KMS-11 (cell line): ENCODE results near the gene SSBP2.

Experiments
- H2AFZ ChIP-seq: fragments of 200-600 bp; sonication (generic); 2 replicates; pipeline ENCODE4 v1.6.1; 2016; ENCODE audit warnings: antibody characterized with exemption, mixed run types, low read depth
- H3K27ac ChIP-seq: fragments of 200-600 bp; sonication (generic); 2 replicates; pipeline ENCODE4 v1.6.1; 2016; ENCODE audit warnings: mild to moderate bottlenecking, mixed run types
- H3K27me3 ChIP-seq: fragments of 200-600 bp; sonication (generic); 2 replicates; pipeline ENCODE4 v1.6.1; 2017; ENCODE audit warnings: mild to moderate bottlenecking, low read depth, mixed run types, moderate library complexity; ENCODE audit not compliant: insufficient read depth
- H3K36me3 ChIP-seq: fragments of 200-600 bp; sonication (generic); 2 replicates; pipeline ENCODE4 v1.6.1; 2017; ENCODE audit warnings: mild to moderate bottlenecking, mixed run types; ENCODE audit not compliant: insufficient read depth
- H3K4me1 ChIP-seq: fragments of 200-600 bp; sonication (generic); 2 replicates; pipeline ENCODE4 v1.6.1; 2016; ENCODE audit warnings: mild to moderate bottlenecking, low read depth, mixed run types; ENCODE audit not compliant: poor library complexity, severe bottlenecking
- H3K4me2 ChIP-seq: fragments of 200-600 bp; sonication (generic); 2 replicates; pipeline ENCODE4 v1.7.0; 2016; ENCODE audit warnings: mild to moderate bottlenecking, mixed run types
- H3K4me3 ChIP-seq: fragments of 200-600 bp; sonication (generic); IDR thresholded peaks from 2 replicates; pipeline ENCODE4 v1.6.1; 2017; ENCODE audit warnings: low read depth, low read length, mixed read lengths; ENCODE audit not compliant: insufficient read depth
- H3K79me2 ChIP-seq: fragments of 200-600 bp; sonication (generic); 2 replicates; pipeline ENCODE4 v1.6.1; 2016; ENCODE audit warnings: low read depth, mixed run types; ENCODE audit not compliant: insufficient read depth
- H3K9ac ChIP-seq: fragments of 200-600 bp; sonication (generic); 2 replicates; pipeline ENCODE4 v1.6.1; 2016; ENCODE audit warnings: mild to moderate bottlenecking, mixed run types
- H4K20me1 ChIP-seq: fragments of 200-600 bp; sonication (generic); 2 replicates; pipeline ENCODE4 v1.6.1; 2016; ENCODE audit warnings: mild to moderate bottlenecking, mixed run types; ENCODE audit not compliant: insufficient read depth
- CTCF ChIP-seq: fragments of 200-600 bp; sonication (generic); conservative IDR thresholded peaks from 2 replicates; pipeline ENCODE4 v1.6.1; 2017; ENCODE audit warnings: low read depth, mild to moderate bottlenecking, antibody characterized with exemption, low read length, moderate library complexity, mixed read lengths

SSBP2 gene

GRCh38 chr5:81724108-81724507 lies 26.8 kb downstream of the SSBP2 start:
- H3K36me3 ChIP-seq: no peaks in the 10 kb centered on the region
- no peaks in the 10 kb centered on the region for H3K27me3 ChIP-seq
- H2AFZ ChIP-seq: no peak overlapping the region
- H3K4me1 ChIP-seq: peaks cover 41% of the 10 kb centered on the region
- peaks cover 68% of the 10 kb centered on the region for H4K20me1 ChIP-seq
- no peak overlapping the region for H3K27ac ChIP-seq
- no peak overlapping the region for H3K4me3 ChIP-seq
- no peak overlapping the region for H3K9ac ChIP-seq
- peaks cover 98% of the 10 kb centered on the region for H3K79me2 ChIP-seq
- no peak for TF ChIP-seq CTCF
- no peak overlapping the region for H3K4me2 ChIP-seq

DNA sequence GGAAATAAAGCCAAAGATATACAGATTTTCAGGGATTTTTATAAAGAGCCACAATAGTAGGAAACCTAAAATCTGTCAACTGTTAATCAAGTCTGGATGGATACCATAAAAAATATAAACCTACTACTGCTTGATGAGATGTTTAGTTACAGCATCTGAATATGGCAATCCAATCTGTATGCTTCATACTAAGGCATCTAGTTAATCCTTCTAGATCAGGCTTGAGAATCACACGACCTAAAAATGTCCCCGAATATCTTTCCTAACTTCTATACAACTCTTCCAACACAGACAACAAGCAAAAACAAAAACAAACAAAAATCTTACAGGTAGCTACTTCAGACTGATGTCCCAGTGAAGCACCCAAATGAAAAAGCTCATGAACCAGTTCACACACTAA lies 29.8 kb downstream of the SSBP2 start:
- H3K27ac ChIP-seq: no peak overlapping the region
- H3K36me3 ChIP-seq: no peaks in the 10 kb centered on the region
- no peaks in the 10 kb centered on the region for H3K27me3 ChIP-seq
- H3K4me3 ChIP-seq: no peak overlapping the region
- H3K4me1 ChIP-seq: peaks cover 46% of the 10 kb centered on the region
- no peak overlapping the region for H3K4me2 ChIP-seq
- no peak overlapping the region for H2AFZ ChIP-seq
- H3K79me2 ChIP-seq: peaks cover 98% of the 10 kb centered on the region
- no peak for TF ChIP-seq CTCF
- H3K9ac ChIP-seq: no peak overlapping the region
- H4K20me1 ChIP-seq: peaks cover 70% of the 10 kb centered on the region

GRCh38 chr5:81719743-81720345 lies 31.1 kb downstream of the SSBP2 start:
- Histone ChIP-seq H3K36me3 (no peaks in the 10 kb centered on the region), H4K20me1 (peaks cover 62% of the 10 kb centered on the region), H3K4me2 (no peak overlapping the region), H3K4me1 (peaks cover 58% of the 10 kb centered on the region), H3K79me2 (peaks cover 98% of the 10 kb centered on the region), H3K27me3 (no peaks in the 10 kb centered on the region), H3K4me3 (no peak overlapping the region), H3K9ac (no peak overlapping the region), H2AFZ (no peak overlapping the region), H3K27ac (no peak overlapping the region)
- no peak for TF ChIP-seq CTCF

DNA sequence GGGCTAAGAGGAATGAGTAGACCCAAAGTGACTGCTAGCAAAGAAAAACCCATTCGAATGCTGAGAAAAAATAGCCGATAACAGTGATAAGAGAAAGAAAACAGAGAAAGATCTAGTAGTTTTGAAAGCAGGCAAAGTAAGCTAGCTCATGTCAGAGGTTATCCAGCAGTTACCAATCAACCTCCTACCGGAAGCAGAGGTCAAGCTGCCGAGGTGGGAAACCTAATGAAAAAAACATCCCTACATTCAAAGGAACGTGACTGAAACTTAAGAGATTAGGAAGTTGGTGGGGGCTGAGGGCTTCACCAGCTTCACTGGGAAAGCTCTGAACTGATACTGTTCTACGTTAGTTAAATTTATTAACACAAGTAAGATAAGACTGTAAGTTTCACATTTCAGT lies 32.6 kb downstream of the SSBP2 start:
- Histone ChIP-seq H2AFZ (no peak overlapping the region), H3K4me3 (no peak overlapping the region), H3K27ac (no peak overlapping the region), H4K20me1 (peaks cover 47% of the 10 kb centered on the region), H3K4me2 (no peak overlapping the region), H3K27me3 (no peaks in the 10 kb centered on the region), H3K36me3 (no peaks in the 10 kb centered on the region), H3K9ac (no peak overlapping the region), H3K4me1 (peaks cover 49% of the 10 kb centered on the region), H3K79me2 (peaks cover 98% of the 10 kb centered on the region)
- no peak for TF ChIP-seq CTCF
